IPS-18a (cell line): Measurements from ENCODE around the gene ILF2.
"Not testable (repeated sequence)": the region's sequence is repeated elsewhere in the genome, so short reads cannot be mapped to it uniquely, and the experiment has no call there.

Experiments used
- H3K27ac ChIP-seq: one replicate; pipeline ENCODE4 v1.5.1; 2013; ENCODE audit warnings: low read length
- H3K27me3 ChIP-seq: one replicate; pipeline ENCODE4 v1.6.1; 2013; ENCODE audit warnings: mild to moderate bottlenecking, low read length; ENCODE audit not compliant: control insufficient read depth, insufficient read depth
- H3K36me3 ChIP-seq: one replicate; pipeline ENCODE4 v1.6.1; 2013; ENCODE audit warnings: low read depth, low read length; ENCODE audit not compliant: control insufficient read depth
- H3K4me1 ChIP-seq: one replicate; pipeline ENCODE4 v1.6.1; 2013; ENCODE audit warnings: low read depth, low read length; ENCODE audit not compliant: control insufficient read depth
- H3K4me3 ChIP-seq: one replicate; pipeline ENCODE4 v1.5.1; 2013; ENCODE audit warnings: low read length
- H3K9ac ChIP-seq: one replicate; pipeline ENCODE4 v1.6.1; 2013; ENCODE audit warnings: mild to moderate bottlenecking, low read length, moderate library complexity
- H3K9me3 ChIP-seq: one replicate; pipeline ENCODE4 v1.6.1; 2013; ENCODE audit warnings: low read depth, low read length; ENCODE audit not compliant: control insufficient read depth

Gene ILF2

DNA sequence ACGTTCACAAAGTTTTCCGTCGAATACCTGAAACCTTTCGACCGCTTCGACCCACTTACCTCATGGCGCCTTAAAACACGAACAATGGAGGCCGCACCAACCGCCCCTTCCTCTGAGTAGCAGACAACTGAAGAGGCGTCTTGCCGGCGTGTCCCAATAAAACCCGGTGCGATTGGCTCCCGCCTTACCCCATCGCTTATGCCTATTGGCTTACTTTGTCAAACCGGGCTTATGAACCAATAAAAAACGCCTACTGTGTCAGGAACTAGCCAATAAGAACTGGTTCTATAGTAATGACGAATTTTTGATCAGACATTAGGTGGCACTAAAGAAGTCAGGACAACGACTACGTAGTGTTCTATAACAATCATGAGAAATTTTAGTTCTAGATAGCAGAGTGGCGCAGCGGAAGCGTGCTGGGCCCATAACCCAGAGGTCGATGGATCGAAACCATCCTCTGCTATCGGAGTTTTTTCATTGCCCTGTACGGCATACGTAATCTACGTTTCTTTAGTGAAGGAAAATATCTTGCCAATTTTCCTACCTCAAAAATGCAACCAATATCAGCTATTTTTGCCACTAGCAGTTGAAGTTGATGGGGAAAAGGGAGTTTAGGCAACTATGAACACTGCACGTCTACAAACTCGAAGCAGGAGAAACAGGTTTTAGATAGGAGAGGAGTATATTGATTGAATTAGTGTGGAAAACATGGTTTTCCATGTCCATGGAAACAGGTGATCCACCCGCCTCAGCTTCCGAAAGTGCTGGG is at the start of gene ILF2:
ILF2 (minus strand) TSS at position 135 of the 769 bp plus-strand sequence; CDS start at position 64, 71 bp downstream.
- H3K9me3 ChIP-seq: no peaks in the 10 kb centered on the region
- H3K4me3 ChIP-seq: peak within 1 kb of the TSS; percentile 96
- peak within 1 kb of the TSS; percentile 98 for H3K9ac ChIP-seq
- no peaks in the 10 kb centered on the region for H3K27me3 ChIP-seq
- H3K27ac ChIP-seq: peak within 1 kb of the TSS; percentile 89
- peaks cover 6% of the 10 kb centered on the region for H3K4me1 ChIP-seq
- peaks cover 38% of the 10 kb centered on the region for H3K36me3 ChIP-seq

GRCh38 chr1:153717330-153717729 is 46.5 kb upstream of the ILF2 start:
- Histone ChIP-seq H3K27ac (no peak overlapping the region), H3K9ac (no peak overlapping the region), H3K36me3 (no peaks in the 10 kb centered on the region), H3K9me3 (no peaks in the 10 kb centered on the region), H3K27me3 (no peaks in the 10 kb centered on the region), H3K4me1 (no peaks in the 10 kb centered on the region), H3K4me3 (no peak overlapping the region)

- not testable (repeated sequence) for H3K9me3 ChIP-seq, H3K4me3 ChIP-seq, H3K27me3 ChIP-seq, H3K27ac ChIP-seq, H3K4me1 ChIP-seq, H3K9ac ChIP-seq, H3K36me3 ChIP-seq
Measured at GRCh38 chr1:153716211-153716610, 45.4 kb upstream of the ILF2 start.

DNA sequence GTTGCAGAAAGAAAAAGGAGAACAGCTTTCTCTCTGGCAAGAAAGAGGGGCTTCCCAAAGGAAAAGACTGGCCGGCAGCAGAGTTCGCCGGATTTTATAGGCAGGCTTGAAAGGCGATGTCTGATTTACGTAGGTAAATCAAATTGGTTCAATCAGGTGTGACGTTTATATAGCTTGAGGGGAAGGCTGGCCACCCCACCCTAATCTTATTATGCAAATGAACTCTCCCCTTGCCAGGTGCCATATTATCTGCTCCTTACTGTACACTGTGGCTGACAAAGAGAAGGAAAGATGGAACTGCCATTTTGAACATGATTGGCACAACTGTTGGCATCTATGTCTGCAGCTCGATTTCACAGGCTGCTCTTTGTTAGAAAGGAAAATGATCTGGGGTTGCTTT is 40.2 kb upstream of the ILF2 start:
- H3K27ac ChIP-seq: no peak overlapping the region
- no peak overlapping the region for H3K4me3 ChIP-seq
- no peaks in the 10 kb centered on the region for H3K36me3 ChIP-seq
- no peaks in the 10 kb centered on the region for H3K27me3 ChIP-seq
- no peaks in the 10 kb centered on the region for H3K4me1 ChIP-seq
- no peaks in the 10 kb centered on the region for H3K9me3 ChIP-seq
- H3K9ac ChIP-seq: no peak overlapping the region

- Histone ChIP-seq H3K4me1 (no peaks in the 10 kb centered on the region), H3K4me3 (no peak overlapping the region), H3K9me3 (no peaks in the 10 kb centered on the region), H3K9ac (no peak overlapping the region), H3K36me3 (no peaks in the 10 kb centered on the region), H3K27ac (no peak overlapping the region), H3K27me3 (no peaks in the 10 kb centered on the region)
Measured at GRCh38 chr1:153705484-153705883, 34.7 kb upstream of the ILF2 start.

DNA sequence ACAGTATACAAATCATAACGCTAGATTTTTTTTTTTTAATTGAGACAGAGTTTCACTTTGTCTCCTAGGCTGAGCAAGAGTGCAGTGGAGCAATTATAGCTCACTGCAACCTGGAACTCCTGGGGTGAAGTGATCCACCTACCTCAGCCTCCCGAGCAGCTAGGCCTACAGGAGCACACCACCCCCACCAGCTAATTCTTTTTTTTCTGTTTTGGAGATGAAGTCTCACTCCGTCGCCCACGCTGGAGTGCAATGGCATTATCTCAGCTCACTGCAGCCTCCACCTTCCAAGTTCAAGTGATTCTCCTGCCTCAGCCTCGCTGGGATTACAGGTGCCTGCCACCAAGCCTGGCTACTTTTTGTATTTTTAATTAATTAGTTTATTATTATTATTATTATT is 29.0 kb upstream of the ILF2 start:
- no peak overlapping the region for H3K27ac ChIP-seq
- H3K9me3 ChIP-seq: no peaks in the 10 kb centered on the region
- H3K27me3 ChIP-seq: no peaks in the 10 kb centered on the region
- no peak overlapping the region for H3K9ac ChIP-seq
- H3K4me3 ChIP-seq: no peak overlapping the region
- no peaks in the 10 kb centered on the region for H3K36me3 ChIP-seq
- H3K4me1 ChIP-seq: peaks cover 23% of the 10 kb centered on the region

GRCh38 chr1:153698923-153699714 is 28.3 kb upstream of the ILF2 start:
- Histone ChIP-seq H3K27ac (no peak overlapping the region), H3K4me1 (peaks cover 23% of the 10 kb centered on the region), H3K36me3 (no peaks in the 10 kb centered on the region), H3K4me3 (no peak overlapping the region), H3K27me3 (no peaks in the 10 kb centered on the region), H3K9me3 (no peaks in the 10 kb centered on the region), H3K9ac (no peak overlapping the region)

- Histone ChIP-seq H3K4me1 (peaks cover 23% of the 10 kb centered on the region), H3K9me3 (no peaks in the 10 kb centered on the region), H3K27me3 (no peaks in the 10 kb centered on the region), H3K36me3 (no peaks in the 10 kb centered on the region), H3K27ac (peak overlapping the region; percentile 3), H3K4me3 (peak overlapping the region; percentile 30), H3K9ac (peak overlapping the region; percentile 49)
Measured at GRCh38 chr1:153698020-153698922, 27.5 kb upstream of the ILF2 start.

DNA sequence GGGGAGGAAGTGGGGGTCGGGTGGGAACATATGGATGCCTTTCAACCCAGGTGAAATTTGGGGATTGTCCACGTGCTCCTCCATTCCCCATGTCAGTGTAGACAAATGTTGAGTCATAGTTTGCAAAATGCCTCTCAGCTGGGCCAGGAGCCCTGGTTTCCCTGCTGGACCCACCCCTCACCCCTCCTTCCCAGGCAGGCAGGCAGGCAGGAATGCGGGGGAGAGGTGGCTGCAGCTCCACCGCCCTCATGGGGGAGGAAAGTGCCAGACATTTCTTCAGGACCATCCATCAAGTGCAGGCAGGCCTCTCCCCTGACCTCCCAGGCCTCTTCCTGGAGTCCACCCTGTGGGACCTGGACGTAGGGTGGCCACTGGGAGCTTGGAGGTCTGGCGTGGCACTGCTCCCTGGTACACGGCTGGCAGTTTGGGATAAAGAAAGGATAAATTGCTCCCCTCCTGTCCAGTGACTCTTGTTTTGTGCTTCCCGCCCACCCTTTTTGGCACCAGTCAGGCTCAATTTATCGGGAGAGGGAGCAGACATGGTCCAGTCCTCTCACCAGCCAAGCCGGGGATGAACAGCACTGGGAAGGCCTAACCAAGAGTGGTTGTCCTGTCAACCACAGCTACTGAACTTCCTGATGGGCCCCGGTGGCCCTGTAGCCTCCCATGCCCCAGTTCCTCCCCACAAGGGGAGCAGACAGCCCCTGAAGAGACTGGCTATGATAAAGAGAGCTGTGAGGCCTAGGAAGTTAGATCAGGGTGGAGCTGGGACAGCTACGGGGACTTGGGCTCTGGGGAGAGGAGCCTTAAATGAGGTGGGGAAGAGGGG is 26.6 kb upstream of the ILF2 start:
- Histone ChIP-seq H3K4me1 (peaks cover 23% of the 10 kb centered on the region), H3K9me3 (no peaks in the 10 kb centered on the region), H3K9ac (peak overlapping the region; percentile 49), H3K36me3 (no peaks in the 10 kb centered on the region), H3K27ac (peak overlapping the region; percentile 13), H3K27me3 (no peaks in the 10 kb centered on the region), H3K4me3 (peak overlapping the region; percentile 30)

DNA sequence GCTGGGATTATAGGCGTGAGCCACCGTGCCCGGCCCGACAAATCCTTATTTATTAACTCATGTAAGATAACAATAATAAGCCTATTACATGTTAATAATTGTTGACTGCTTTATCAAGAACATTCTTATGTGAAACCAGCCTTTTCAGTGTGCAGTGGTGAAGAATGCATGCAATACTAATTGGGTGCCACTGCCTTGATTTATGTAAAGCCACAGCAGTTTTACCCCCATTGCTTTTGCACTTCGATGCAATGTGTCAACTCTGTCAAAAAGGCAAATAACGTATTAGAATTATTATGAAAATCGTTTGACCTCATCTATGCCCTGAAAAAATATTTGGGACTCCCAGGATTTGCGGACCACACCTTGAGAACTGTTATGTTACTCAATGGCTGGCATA is 25.9 kb upstream of the ILF2 start:
- Histone ChIP-seq H3K9me3 (no peaks in the 10 kb centered on the region), H3K27ac (peak overlapping the region; percentile 13), H3K36me3 (no peaks in the 10 kb centered on the region), H3K4me1 (peaks cover 23% of the 10 kb centered on the region), H3K9ac (peak overlapping the region; percentile 16), H3K4me3 (no peak overlapping the region), H3K27me3 (no peaks in the 10 kb centered on the region)
